Astrocyte of the spinal cord (primary cell): ENCODE data around the gene SARS1.

Experiments
- DNase-seq: peaks from one replicate; pipeline ENCODE4 v3.0.0; 2011; ENCODE audit warnings: low read depth, low spot score
- H3K4me3 ChIP-seq: 2 replicates; pipeline ENCODE4 v1.5.1; 2011; ENCODE audit warnings: low read depth, mild to moderate bottlenecking, low read length, moderate library complexity
- CTCF ChIP-seq: IDR thresholded peaks from 2 replicates; pipeline ENCODE4 v1.5.1; 2012; ENCODE audit warnings: low read depth, mild to moderate bottlenecking, low read length, inconsistent platforms
- in situ Hi-C: cut with HindIII; loops from 2 replicates; pipeline ENCODE4 v1.10.0; 2017; ENCODE audit warnings: low sequenced_read_pairs

Gene SARS1

GRCh38 chr1:109261578-109261977 lies 47.9 kb downstream of the SARS1 start:
- no peak for TF ChIP-seq CTCF
- H3K4me3 ChIP-seq: no peak overlapping the region
- no peak for DNase-seq
- in situ Hi-C loops: no loop called here

- in situ Hi-C loops: no loop called here
- DNase-seq: no peak
- H3K4me3 ChIP-seq: no peak overlapping the region
- TF ChIP-seq CTCF: no peak
Observed at GRCh38 chr1:109262231-109263055, 48.7 kb downstream of the SARS1 start.

- TF ChIP-seq CTCF: no peak
- DNase-seq: no peak
- in situ Hi-C loops: no loop called here
Observed at GRCh38 chr1:109263234-109263596, 49.5 kb downstream of the SARS1 start.

GRCh38 chr1:109263597-109264378 lies 50.1 kb downstream of the SARS1 start:
- no peak overlapping the region for H3K4me3 ChIP-seq
- DNase-seq: peak; percentile 81
- in situ Hi-C loops: no loop called here
- TF ChIP-seq CTCF: peak; percentile 96

More at GRCh38 chr1:109263234-109263596, 49.5 kb downstream of the SARS1 start:
- no peak overlapping the region for H3K4me3 ChIP-seq

GRCh38 chr1:109264379-109264755 lies 50.6 kb downstream of the SARS1 start:
- no peak for TF ChIP-seq CTCF
- in situ Hi-C loops: no loop called here
- H3K4me3 ChIP-seq: no peak overlapping the region
- DNase-seq: no peak

- no peak for TF ChIP-seq CTCF
- no peak for DNase-seq
- in situ Hi-C loops: no loop called here
- H3K4me3 ChIP-seq: no peak overlapping the region
Observed at GRCh38 chr1:109265016-109265415, 51.3 kb downstream of the SARS1 start.
